GM12872 (cell line): ENCODE results near the gene SMC1A.

Experiments used
- TF ChIP-seq, protein P1 (sequence below): IDR thresholded peaks from 3 replicates; pipeline ENCODE4 v1.5.1; 2011; ENCODE audit warnings: low read depth, mild to moderate bottlenecking, low read length, moderate library complexity; ENCODE audit not compliant: insufficient read depth

Gene SMC1A

DNA sequence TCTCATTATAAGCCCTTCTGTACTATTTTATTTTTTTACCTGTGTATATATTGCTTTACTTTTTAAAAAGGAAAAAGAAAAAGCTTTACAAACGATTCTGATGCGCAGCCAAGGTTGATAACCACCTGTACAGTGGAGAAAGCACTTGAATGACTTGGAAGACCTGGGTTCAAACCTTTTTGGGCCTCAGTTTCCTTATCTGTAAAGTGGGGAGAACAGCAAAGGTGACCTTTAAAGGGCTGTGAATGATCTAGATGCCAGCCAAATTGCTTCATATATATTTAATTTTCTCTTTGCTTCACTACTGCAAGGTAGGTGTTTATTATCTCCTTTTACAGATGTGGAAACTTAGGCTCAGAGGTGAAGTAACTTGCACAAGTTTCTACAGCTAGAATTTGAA lies 45.0 kb downstream of the SMC1A start:
- TF ChIP-seq, protein P1, sequence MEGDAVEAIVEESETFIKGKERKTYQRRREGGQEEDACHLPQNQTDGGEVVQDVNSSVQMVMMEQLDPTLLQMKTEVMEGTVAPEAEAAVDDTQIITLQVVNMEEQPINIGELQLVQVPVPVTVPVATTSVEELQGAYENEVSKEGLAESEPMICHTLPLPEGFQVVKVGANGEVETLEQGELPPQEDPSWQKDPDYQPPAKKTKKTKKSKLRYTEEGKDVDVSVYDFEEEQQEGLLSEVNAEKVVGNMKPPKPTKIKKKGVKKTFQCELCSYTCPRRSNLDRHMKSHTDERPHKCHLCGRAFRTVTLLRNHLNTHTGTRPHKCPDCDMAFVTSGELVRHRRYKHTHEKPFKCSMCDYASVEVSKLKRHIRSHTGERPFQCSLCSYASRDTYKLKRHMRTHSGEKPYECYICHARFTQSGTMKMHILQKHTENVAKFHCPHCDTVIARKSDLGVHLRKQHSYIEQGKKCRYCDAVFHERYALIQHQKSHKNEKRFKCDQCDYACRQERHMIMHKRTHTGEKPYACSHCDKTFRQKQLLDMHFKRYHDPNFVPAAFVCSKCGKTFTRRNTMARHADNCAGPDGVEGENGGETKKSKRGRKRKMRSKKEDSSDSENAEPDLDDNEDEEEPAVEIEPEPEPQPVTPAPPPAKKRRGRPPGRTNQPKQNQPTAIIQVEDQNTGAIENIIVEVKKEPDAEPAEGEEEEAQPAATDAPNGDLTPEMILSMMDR, result no peak

DNA sequence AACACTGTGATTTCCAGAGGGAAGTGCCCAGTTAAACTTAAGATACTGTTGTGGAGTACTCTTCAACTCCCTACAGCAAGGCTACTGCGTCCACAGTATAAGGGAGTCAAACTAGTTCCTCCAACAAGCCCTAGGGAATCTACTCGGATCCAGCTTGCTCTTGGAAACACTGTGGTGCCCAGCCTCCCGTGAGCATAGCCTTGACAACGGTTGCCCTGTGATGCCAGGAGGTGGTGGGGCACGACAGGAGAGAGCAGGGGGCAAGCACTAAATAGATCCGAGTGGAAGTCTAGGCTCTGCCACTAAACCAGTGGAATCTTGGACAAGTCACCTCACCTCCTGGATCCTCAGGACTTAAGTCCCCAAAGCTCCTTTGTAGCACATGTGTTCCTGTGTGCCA lies 45.6 kb downstream of the SMC1A start:
- TF ChIP-seq, protein P1, result no peak

DNA sequence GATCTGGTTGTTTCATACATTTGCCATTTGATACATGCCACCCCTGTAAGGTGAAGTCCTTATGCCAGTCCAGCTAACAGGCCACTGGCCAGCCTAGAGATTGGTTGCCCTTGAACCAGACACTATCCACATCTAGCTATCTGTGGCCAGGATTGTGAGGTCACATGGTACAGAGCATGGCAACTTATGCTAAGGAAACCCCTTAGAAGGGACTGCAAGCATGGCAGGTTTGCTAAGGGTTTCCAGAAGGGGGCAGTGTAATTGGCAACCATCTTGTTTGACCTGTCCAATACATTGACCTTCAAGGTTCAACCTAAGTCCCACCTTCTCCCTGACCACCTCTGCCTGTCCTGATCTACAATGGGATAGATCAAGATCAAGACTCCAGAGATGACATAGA lies 47.5 kb downstream of the SMC1A start:
- TF ChIP-seq, protein P1, result no peak

DNA sequence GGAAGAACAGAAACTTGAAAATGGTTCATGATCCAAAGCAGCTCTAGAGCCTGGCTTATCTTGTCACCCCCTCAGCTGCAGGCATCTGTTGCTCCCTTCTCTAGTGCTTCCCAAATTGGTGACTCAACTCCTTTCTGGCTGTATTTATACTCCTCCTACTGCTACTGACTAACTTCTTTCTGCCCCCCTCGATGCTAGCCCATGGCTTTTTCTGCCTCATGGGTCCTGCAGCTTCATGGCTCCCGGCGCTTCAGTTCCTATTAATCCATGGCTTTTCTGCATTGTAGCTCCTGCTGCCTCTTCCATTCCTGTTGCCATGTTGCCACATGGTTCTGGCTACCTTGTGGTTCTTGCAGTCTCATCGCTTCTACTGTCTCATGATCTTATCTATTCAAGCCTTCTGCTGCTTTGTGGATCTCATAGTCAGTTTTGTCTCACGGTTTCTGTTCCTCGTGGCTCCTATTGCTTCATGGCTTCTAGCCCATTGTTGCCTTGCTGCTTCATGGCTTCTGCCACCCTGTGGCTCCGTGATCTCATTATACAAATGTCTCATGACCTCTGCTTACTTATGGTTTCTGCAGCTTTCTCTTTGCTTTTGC lies 48.1 kb downstream of the SMC1A start:
- TF ChIP-seq, protein P1, result no peak

DNA sequence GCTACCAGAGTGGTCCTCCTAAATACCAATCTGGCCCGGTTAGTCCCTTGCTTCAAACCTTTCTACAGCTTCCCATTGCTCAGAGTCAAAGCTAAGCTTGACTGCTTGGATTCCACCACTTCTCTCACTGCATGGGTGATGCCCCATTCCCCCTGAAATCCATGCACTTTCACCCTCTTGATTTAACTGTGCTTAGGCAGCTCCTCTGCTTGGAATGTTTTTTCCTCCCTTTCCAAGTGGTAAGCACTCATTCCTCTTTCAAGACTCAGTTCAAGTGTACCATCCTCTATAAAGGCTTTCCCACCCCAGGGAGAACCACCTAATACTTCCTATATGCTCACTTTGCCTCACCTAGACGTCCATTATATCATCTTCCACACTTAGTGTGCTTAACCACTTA lies 49.1 kb downstream of the SMC1A start:
- TF ChIP-seq, protein P1, result no peak

DNA sequence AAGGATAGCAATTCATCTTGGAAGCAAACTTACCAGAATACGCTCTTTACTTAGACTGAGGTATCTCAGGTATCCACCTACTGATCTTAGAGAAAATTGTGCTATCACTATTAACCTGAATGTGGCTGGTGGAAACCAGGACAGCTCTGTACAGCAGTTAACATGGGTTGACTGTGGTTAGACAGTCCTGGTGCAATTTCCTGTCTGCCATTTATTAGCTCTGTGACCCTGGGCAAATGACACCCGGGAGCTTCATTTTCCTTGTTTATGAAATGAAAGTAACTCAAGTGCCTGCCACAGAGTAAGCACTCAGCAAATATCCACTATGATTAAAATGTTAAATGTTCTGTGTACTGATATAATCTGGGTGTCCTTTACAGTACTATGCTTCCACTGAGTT lies 60.0 kb downstream of the SMC1A start:
- TF ChIP-seq, protein P1, result no peak

DNA sequence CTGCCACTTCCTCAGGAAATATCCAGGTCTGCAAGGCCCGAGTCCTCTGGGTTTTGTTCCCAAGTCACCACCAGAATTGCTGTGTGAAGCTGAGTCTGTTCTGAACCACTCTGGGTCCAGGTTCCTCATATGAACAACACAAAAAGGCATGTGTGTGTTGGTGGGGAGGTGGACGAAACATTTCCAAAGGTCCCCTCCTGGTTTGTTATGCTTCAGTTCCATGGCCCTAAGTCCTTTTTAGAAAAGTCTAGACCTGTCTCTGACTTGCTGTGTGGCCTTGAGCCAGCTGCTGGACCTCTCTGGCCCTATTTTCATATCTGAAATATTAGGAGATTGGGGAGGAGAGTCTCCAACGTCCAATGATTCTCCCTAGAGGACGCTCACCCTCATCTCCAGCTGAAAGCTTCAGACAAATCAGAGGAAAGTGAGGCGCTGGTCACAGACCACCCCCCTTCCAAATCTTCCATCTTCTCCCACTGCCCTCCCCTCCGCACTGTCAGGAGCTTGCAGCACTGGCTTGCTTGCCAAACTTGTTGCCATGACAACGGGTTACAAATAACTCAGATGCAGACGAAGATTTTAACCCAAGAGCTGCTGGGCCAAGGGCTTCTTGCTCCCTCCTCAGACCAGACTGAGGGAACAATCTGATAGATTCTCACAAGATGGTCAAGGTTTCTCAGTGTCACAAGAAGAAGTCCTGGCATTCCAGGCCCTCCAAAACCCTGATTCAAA lies 64.5 kb downstream of the SMC1A start:
- TF ChIP-seq, protein P1, result no peak
